Activated CD8-positive, alpha-beta T cell treated with anti-CD3 and anti-CD28 coated beads for 36 hours (primary cell): ENCODE results near the gene SUMO3. TPM values are rescaled to one million over a fixed set of nuclear protein-coding genes. Genes with fewer than 3 reads are reported as not detected.

Source experiments
- ATAC-seq: fragments of 200-7000 bp; cut with Tn5 transposase; one replicate; pipeline ENCODE4 v1.10.0; 2021; ENCODE audit warnings: mild to moderate bottlenecking, moderate library complexity
- CTCF ChIA-PET: fragments of 350-600 bp; sonication (Branson Sonifier 250); formaldehyde crosslinking; loops from one replicate; lab custom pipeline; 2021; ENCODE audit warnings: antibody characterized with exemption; lab: Charles Lee
- POLR2A ChIA-PET: fragments of 350-600 bp; sonication (Branson Sonifier 250); formaldehyde crosslinking; loops from one replicate; lab custom pipeline; 2021; ENCODE audit warnings: antibody characterized with exemption; lab: Charles Lee
- DNase-seq: peaks from one replicate; pipeline ENCODE4 v3.0.0-alpha.2; 2020
- H3K27ac Mint-ChIP-seq: one replicate; pipeline ENCODE4 v1.8.0; 2021; ENCODE audit warnings: mild to moderate bottlenecking, mixed read lengths
- H3K27me3 Mint-ChIP-seq: one replicate; pipeline ENCODE4 v1.8.0; 2021; ENCODE audit warnings: mixed read lengths
- H3K36me3 Mint-ChIP-seq: one replicate; pipeline ENCODE4 v1.8.0; 2021; ENCODE audit warnings: low read depth, mixed read lengths
- H3K4me1 Mint-ChIP-seq: one replicate; pipeline ENCODE4 v1.8.0; 2021; ENCODE audit warnings: low read depth, mixed read lengths
- H3K4me3 Mint-ChIP-seq: one replicate; pipeline ENCODE4 v1.8.0; 2021; ENCODE audit warnings: mild to moderate bottlenecking, moderate library complexity, mixed read lengths
- H3K9me3 Mint-ChIP-seq: one replicate; pipeline ENCODE4 v1.8.0; 2021; ENCODE audit warnings: mixed read lengths
- intact Hi-C: fragments of 100-400 bp; cut with micrococcal nuclease; formaldehyde crosslinking; loops from one replicate; pipeline ENCODE4 v1.10.0; 2022
- total RNA-seq, 2 experiments: library from RNA; stranded (reverse); gene quantifications; one replicate each; pipeline ENCODE4 v1.2.3, GENCODE V29; 2021
- TF ChIP-seq, protein P1 (sequence below): fragments of 200-600 bp; IDR thresholded peaks from one replicate; pipeline ENCODE4 v1.8.0; 2022; ENCODE audit warnings: antibody characterized with exemption, mild to moderate bottlenecking

Gene SUMO3
- total RNA-seq, 2 experiments from 2014 or later, result 69.8 to 72.9 TPM

DNA sequence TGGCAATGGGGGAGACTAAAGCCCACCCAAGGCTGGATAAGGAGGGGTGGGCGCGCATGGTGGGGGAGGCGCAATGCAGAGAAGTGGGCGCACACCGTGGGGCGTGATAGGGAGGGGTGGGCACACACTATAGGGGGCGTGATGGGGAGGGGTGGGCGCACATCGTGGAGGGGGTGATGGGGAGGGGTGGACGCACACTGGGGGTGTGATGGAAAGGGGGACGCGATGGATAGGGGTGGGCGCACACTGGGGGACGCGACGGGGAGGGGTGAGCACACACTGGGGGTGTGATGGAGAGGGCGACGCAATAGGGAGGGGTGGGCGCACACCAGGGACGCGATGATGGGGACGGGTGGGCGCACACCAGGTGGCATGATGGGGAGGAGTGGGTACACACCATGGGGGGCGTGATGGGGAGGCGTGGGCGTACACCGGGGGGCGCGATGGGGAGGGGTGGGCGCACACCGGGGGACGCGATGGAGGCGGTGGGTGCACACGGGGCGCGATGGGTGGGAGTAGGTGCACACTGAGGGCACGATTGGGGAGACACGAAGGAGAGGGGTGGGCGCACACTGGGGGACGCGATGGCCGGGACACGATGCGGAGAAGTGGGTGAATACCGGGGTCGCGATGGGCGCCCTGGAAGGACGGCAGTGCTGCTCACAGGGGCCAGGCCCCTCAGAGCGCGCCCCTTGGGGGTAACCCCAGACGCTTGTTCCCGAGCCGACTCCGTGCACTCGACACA is 929 bp downstream of the SUMO3 start:
- peaks cover 19% of the 10 kb centered on the region for H3K4me1 Mint-ChIP-seq
- peaks cover 3% of the 10 kb centered on the region for H3K36me3 Mint-ChIP-seq
- H3K27me3 Mint-ChIP-seq, result no peaks in the 10 kb centered on the region
- intact Hi-C loops, result no loop called here
- CTCF ChIA-PET, result interaction anchor here (2.2 to 3.4 kb wide), 2 partner anchors 16 to 23 kb away, joined by 8 to 11 read pairs; partner anchors contain the start of gene UBE2G2
- no peak for DNase-seq
- H3K9me3 Mint-ChIP-seq, result peaks cover 3% of the 10 kb centered on the region
- TF ChIP-seq, protein P1, sequence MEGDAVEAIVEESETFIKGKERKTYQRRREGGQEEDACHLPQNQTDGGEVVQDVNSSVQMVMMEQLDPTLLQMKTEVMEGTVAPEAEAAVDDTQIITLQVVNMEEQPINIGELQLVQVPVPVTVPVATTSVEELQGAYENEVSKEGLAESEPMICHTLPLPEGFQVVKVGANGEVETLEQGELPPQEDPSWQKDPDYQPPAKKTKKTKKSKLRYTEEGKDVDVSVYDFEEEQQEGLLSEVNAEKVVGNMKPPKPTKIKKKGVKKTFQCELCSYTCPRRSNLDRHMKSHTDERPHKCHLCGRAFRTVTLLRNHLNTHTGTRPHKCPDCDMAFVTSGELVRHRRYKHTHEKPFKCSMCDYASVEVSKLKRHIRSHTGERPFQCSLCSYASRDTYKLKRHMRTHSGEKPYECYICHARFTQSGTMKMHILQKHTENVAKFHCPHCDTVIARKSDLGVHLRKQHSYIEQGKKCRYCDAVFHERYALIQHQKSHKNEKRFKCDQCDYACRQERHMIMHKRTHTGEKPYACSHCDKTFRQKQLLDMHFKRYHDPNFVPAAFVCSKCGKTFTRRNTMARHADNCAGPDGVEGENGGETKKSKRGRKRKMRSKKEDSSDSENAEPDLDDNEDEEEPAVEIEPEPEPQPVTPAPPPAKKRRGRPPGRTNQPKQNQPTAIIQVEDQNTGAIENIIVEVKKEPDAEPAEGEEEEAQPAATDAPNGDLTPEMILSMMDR, result no peak
- POLR2A ChIA-PET, result interaction anchor here (1.0 kb wide), 1 partner anchor 17 kb away, joined by 3 read pairs; no protein-coding TSS in a partner anchor
- H3K27ac Mint-ChIP-seq, result no peak overlapping the region
- no peak for ATAC-seq
- H3K4me3 Mint-ChIP-seq, result peak overlapping the region; percentile 74

DNA sequence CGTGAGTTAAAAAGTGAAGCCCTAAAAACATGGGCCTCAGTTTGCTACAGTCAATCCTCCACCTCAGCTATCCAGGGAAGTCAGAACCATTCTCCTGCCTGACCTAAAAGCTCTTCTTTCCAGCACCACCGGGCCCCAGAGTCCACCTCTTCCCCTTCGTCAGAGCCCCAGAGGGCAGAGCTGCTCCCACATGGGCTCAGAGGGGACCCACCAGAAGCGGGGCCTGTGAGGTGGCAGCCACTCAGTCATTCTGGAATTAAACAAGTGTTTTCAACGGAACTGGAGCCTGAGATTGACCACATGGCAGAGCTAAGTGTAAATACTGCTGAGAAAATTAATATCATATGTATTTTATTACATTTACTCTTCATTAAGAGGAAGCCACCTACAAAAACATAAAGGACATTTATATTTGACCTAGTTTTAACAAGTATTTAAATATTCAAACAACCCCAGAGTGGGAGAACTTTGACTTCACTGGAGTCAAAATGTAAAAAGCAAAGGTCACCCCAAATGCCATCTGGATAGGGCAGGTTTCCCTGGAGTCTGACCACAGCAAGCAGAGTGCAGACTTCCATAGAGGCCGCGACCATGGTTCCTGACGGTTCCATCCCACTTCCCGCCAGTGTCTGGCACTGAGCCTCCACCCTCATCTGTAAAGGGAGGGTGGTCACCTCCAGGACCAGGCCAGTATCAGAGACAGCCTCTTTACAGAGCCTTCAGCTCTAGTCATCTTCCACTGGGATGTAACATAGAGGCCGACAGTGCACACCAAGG is 1.8 kb downstream of the SUMO3 start:
- no peak overlapping the region for H3K27ac Mint-ChIP-seq
- peak overlapping the region; percentile 74 for H3K4me3 Mint-ChIP-seq
- POLR2A ChIA-PET, result interaction anchor here (0.6 to 3.0 kb wide), 7 partner anchors 12 to 113 kb away, joined by 3 to 21 read pairs (median 3); partner anchors contain the start of genes PTTG1IP and UBE2G2
- no peaks in the 10 kb centered on the region for H3K27me3 Mint-ChIP-seq
- intact Hi-C loops, result no loop called here
- peaks cover 24% of the 10 kb centered on the region for H3K4me1 Mint-ChIP-seq
- no peaks in the 10 kb centered on the region for H3K9me3 Mint-ChIP-seq
- DNase-seq (no peak), ATAC-seq (no peak)
- H3K36me3 Mint-ChIP-seq, result peaks cover 7% of the 10 kb centered on the region
- CTCF ChIA-PET, result interaction anchor here (2.2 kb wide), 1 partner anchor 15 kb away, joined by 11 read pairs; the partner anchor contains the start of gene UBE2G2
- TF ChIP-seq, protein P1, result no peak

DNA sequence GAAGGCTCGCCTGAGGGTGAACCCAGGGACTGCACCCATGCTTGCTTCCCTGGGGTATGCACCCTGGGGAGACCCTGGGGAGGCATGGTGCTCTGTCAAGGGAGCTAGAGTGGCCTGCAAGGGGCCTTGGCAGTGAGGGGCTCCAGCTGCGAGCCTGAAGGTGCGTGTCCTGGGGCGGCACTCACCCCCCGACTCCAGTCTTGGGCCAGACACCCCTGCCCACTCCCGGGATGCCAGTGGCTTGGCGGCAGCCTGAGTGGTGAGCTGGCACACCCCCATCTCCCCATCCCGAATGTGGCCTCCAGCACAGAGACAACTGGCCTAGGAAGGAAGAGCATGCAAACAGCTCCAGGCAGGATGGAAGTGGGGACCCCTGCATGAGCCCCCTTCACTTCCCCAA is 2.6 kb downstream of the SUMO3 start:
- intact Hi-C loops, result no loop called here
- Mint-ChIP-seq H3K4me3 (no peak overlapping the region), H3K4me1 (peaks cover 26% of the 10 kb centered on the region), H3K9me3 (no peaks in the 10 kb centered on the region), H3K27me3 (no peaks in the 10 kb centered on the region), H3K27ac (no peak overlapping the region), H3K36me3 (peaks cover 9% of the 10 kb centered on the region)
- no peak for DNase-seq
- TF ChIP-seq, protein P1, result no peak
- CTCF ChIA-PET, result interaction anchor here (2.2 kb wide), 1 partner anchor 14 kb away, joined by 11 read pairs; the partner anchor contains the start of gene UBE2G2
- ATAC-seq, result no peak
- POLR2A ChIA-PET, result interaction anchor here (0.7 to 3.0 kb wide), 6 partner anchors 11 to 113 kb away, joined by 3 to 21 read pairs (median 3); partner anchors contain the start of genes PTTG1IP and UBE2G2

DNA sequence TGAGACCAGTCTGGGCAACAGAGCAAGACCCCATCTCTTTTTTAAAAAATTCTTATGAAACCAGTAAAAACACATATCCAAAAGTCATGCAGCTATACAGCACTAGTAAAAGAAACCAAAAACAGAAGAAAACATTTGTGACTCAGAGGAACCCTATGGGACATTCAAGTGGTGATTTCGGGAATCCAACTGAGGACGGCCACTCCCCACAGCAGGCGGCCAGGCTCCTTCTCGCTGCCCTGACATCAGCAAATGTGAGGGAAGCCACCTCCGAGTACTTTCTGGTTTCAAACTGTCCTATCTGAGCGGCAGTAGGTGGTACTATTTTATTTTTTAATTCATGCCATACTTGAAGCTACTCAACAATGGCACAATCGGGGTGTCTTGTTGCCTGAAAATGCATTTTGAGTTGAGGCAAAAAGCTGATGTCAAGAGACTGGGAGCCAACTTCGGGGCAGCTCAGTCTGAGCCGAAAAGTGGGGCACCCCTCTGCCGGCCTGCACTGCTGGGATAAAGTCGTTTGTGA is 3.3 kb downstream of the SUMO3 start:
- TF ChIP-seq, protein P1, result no peak
- Mint-ChIP-seq H3K36me3 (peaks cover 15% of the 10 kb centered on the region), H3K27ac (no peak overlapping the region), H3K4me1 (peaks cover 28% of the 10 kb centered on the region), H3K9me3 (no peaks in the 10 kb centered on the region), H3K27me3 (no peaks in the 10 kb centered on the region), H3K4me3 (no peak overlapping the region)
- no peak for ATAC-seq
- POLR2A ChIA-PET, result interaction anchor here (2.0 to 3.0 kb wide), 2 partner anchors 10 to 13 kb away, joined by 10 to 21 read pairs; partner anchors contain the start of gene UBE2G2
- CTCF ChIA-PET, result interaction anchor here (2.2 kb wide), 1 partner anchor 13 kb away, joined by 11 read pairs; the partner anchor contains the start of gene UBE2G2
- intact Hi-C loops, result no loop called here
- DNase-seq, result no peak
